Activated T-helper 17 cell treated with anti-CD3 and anti-CD28 coated beads, Interleukin-2, amount 50 U/mL, for 72 hours (primary cell): Measurements from ENCODE around the gene SKAP1. TPM values are rescaled to one million over a fixed set of nuclear protein-coding genes. Genes with fewer than 3 reads are reported as not detected.
A peak's percentile ranks its signal among the peaks of the same experiment; 100 is the strongest.
"Not testable (repeated sequence)": the region's sequence is repeated elsewhere in the genome, so short reads cannot be mapped to it uniquely, and the experiment has no call there.

ENCODE experiments used
- ATAC-seq: fragments of 150-1000 bp; cut with Tn5 transposase; replicated peaks from 2 replicates; pipeline ENCODE4 v1.10.0; 2021; ENCODE audit warnings: mild to moderate bottlenecking, moderate library complexity
- H3K27ac Mint-ChIP-seq: one replicate; pipeline ENCODE4 v1.8.0; 2022; ENCODE audit warnings: mixed read lengths
- H3K27me3 Mint-ChIP-seq: one replicate; pipeline ENCODE4 v1.8.0; 2022; ENCODE audit warnings: mixed read lengths
- H3K36me3 Mint-ChIP-seq: one replicate; pipeline ENCODE4 v1.8.0; 2022; ENCODE audit warnings: low read depth, mild to moderate bottlenecking, mixed read lengths
- H3K4me1 Mint-ChIP-seq: one replicate; pipeline ENCODE4 v1.8.0; 2022; ENCODE audit warnings: mixed read lengths
- H3K4me3 Mint-ChIP-seq: one replicate; pipeline ENCODE4 v1.8.0; 2022; ENCODE audit warnings: mild to moderate bottlenecking, mixed read lengths
- H3K9me3 Mint-ChIP-seq: one replicate; pipeline ENCODE4 v1.8.0; 2022; ENCODE audit warnings: mixed read lengths
- total RNA-seq, 2 donors: library from RNA; stranded (reverse); gene quantifications; one replicate each; pipeline ENCODE4 v1.2.3, GENCODE V29; 2022

SKAP1 gene
- total RNA-seq, 2 donors from 2014 or later: 71.4 to 103 TPM

GRCh38 chr17:48459070-48459844 is 29.2 kb upstream of the SKAP1 start:
- Mint-ChIP-seq H3K4me1 (peaks cover 35% of the 10 kb centered on the region), H3K27ac (peak overlapping the region; percentile 74), H3K27me3 (no peaks in the 10 kb centered on the region), H3K36me3 (no peaks in the 10 kb centered on the region), H3K9me3 (no peaks in the 10 kb centered on the region), H3K4me3 (peak overlapping the region; percentile 47)
- peak; percentile 86 for ATAC-seq

GRCh38 chr17:48457080-48457836 is 27.2 kb upstream of the SKAP1 start:
- Mint-ChIP-seq H3K4me3 (peak overlapping the region; percentile 73), H3K36me3 (no peaks in the 10 kb centered on the region), H3K27ac (peak overlapping the region; percentile 5), H3K9me3 (peaks cover 3% of the 10 kb centered on the region), H3K27me3 (no peaks in the 10 kb centered on the region), H3K4me1 (peaks cover 46% of the 10 kb centered on the region)
- ATAC-seq: peak; percentile 57

- Mint-ChIP-seq H3K27ac (peak overlapping the region; percentile 5), H3K9me3 (peaks cover 3% of the 10 kb centered on the region), H3K4me3 (peak overlapping the region; percentile 73), H3K36me3 (no peaks in the 10 kb centered on the region), H3K27me3 (no peaks in the 10 kb centered on the region), H3K4me1 (peaks cover 49% of the 10 kb centered on the region)
- ATAC-seq: peak; percentile 65
Observed at GRCh38 chr17:48456589-48456988, 26.6 kb upstream of the SKAP1 start.

- Mint-ChIP-seq H3K27ac (no peak overlapping the region), H3K27me3 (no peaks in the 10 kb centered on the region), H3K9me3 (peaks cover 3% of the 10 kb centered on the region), H3K4me1 (peaks cover 51% of the 10 kb centered on the region), H3K4me3 (peak overlapping the region; percentile 73), H3K36me3 (no peaks in the 10 kb centered on the region)
- no peak for ATAC-seq
Observed at GRCh38 chr17:48455791-48456190, 25.8 kb upstream of the SKAP1 start.

DNA sequence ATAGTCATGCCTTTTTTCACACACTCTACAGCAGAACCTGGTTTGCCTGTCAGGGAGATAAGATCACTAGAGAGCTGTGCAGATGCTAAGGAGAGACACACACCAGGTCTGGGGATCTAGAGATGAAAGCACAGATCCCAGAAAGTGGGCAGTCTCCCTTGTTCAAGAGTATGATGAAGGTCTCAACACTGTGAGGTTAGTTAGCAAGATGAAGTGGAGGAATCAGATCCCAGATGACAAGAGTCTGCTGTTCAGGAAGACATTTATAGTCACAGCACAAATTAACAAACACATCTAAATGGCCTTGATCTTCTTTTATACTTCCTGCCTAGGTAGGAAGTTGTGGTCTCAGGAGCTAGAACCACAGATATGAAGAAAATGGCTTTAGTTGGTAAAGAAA is 23.4 kb upstream of the SKAP1 start:
- peaks cover 48% of the 10 kb centered on the region for H3K4me1 Mint-ChIP-seq
- no peaks in the 10 kb centered on the region for H3K27me3 Mint-ChIP-seq
- peak overlapping the region; percentile 83 for H3K4me3 Mint-ChIP-seq

GRCh38 chr17:48451489-48451888 is 21.5 kb upstream of the SKAP1 start:
- Mint-ChIP-seq H3K4me1 (peaks cover 37% of the 10 kb centered on the region), H3K36me3 (no peaks in the 10 kb centered on the region), H3K27ac (peak overlapping the region; percentile 46), H3K27me3 (no peaks in the 10 kb centered on the region), H3K4me3 (peak overlapping the region; percentile 48), H3K9me3 (peaks cover 3% of the 10 kb centered on the region)
- peak; percentile 42 for ATAC-seq

More for the DNA sequence above, 23.4 kb upstream of the SKAP1 start:
- Mint-ChIP-seq H3K9me3 (peaks cover 3% of the 10 kb centered on the region), H3K27ac (peak overlapping the region; percentile 53), H3K36me3 (no peaks in the 10 kb centered on the region)
- ATAC-seq: peak; percentile 17

- not testable (repeated sequence) for H3K36me3 Mint-ChIP-seq, H3K9me3 Mint-ChIP-seq, ATAC-seq, H3K27ac Mint-ChIP-seq, H3K4me3 Mint-ChIP-seq, H3K27me3 Mint-ChIP-seq
- peaks cover 27% of the 10 kb centered on the region for H3K4me1 Mint-ChIP-seq
Observed at GRCh38 chr17:48449335-48449734, 19.3 kb upstream of the SKAP1 start.

DNA sequence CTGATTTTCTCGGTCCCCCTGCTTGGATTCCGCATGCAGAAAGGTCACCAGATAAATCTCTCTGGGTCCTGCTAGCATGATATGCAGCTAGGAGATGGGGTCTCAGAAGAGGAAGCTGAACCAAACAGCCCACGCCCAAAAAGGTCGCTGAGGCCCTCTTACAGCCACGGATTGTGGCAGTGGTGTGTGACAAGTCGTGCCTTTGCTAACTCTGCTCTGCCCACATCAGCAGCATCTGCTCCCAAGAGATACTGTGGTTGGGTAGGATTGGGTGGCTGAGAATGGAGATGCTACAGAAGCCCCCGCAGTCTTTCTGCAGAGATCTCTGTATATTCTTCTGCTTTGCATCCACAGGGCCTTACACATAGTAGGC is 15.2 kb upstream of the SKAP1 start:
- no peak overlapping the region for H3K27ac Mint-ChIP-seq
- no peaks in the 10 kb centered on the region for H3K27me3 Mint-ChIP-seq
- H3K4me1 Mint-ChIP-seq: peaks cover 38% of the 10 kb centered on the region
- H3K36me3 Mint-ChIP-seq: no peaks in the 10 kb centered on the region
- ATAC-seq: no peak
- H3K4me3 Mint-ChIP-seq: peak overlapping the region; percentile 73
- peaks cover 7% of the 10 kb centered on the region for H3K9me3 Mint-ChIP-seq

GRCh38 chr17:48444516-48445247 is 14.7 kb upstream of the SKAP1 start:
- no peaks in the 10 kb centered on the region for H3K36me3 Mint-ChIP-seq
- H3K4me1 Mint-ChIP-seq: peaks cover 43% of the 10 kb centered on the region
- ATAC-seq: no peak
- peaks cover 7% of the 10 kb centered on the region for H3K9me3 Mint-ChIP-seq
- peak overlapping the region; percentile 66 for H3K27ac Mint-ChIP-seq
- H3K27me3 Mint-ChIP-seq: no peaks in the 10 kb centered on the region
- H3K4me3 Mint-ChIP-seq: peak overlapping the region; percentile 73

- no peak for ATAC-seq
- no peak overlapping the region for H3K27ac Mint-ChIP-seq
- H3K4me1 Mint-ChIP-seq: peaks cover 53% of the 10 kb centered on the region
- no peaks in the 10 kb centered on the region for H3K36me3 Mint-ChIP-seq
- H3K9me3 Mint-ChIP-seq: peaks cover 7% of the 10 kb centered on the region
- peak overlapping the region; percentile 73 for H3K4me3 Mint-ChIP-seq
- H3K27me3 Mint-ChIP-seq: no peaks in the 10 kb centered on the region
Observed at GRCh38 chr17:48443712-48444111, 13.7 kb upstream of the SKAP1 start.

DNA sequence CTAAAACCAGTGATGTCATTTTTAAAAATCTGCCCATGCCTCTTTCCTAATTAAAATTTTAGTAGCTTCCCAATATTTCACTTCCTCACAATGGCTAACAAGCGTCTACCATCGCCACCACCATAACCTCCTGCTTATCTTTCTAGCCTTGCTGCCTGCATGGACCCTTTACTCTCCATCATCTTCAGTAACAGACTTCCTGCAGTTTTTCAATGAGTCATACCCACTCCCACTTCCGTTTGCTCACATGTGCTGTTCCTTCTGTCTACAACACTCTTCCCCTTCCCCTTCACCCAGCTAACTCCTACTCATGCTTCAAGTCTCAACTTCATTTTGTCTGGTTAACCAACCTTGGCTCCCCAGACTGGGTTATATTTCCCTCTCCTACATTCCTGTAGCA is 12.8 kb upstream of the SKAP1 start:
- peaks cover 62% of the 10 kb centered on the region for H3K4me1 Mint-ChIP-seq

GRCh38 chr17:48441862-48442261 is 11.8 kb upstream of the SKAP1 start:
- Mint-ChIP-seq H3K36me3 (no peaks in the 10 kb centered on the region), H3K4me3 (peak overlapping the region; percentile 72), H3K4me1 (peaks cover 67% of the 10 kb centered on the region), H3K27me3 (no peaks in the 10 kb centered on the region), H3K27ac (peak overlapping the region; percentile 86), H3K9me3 (peaks cover 7% of the 10 kb centered on the region)
- ATAC-seq: no peak

More for the DNA sequence above, 12.8 kb upstream of the SKAP1 start:
- H3K4me3 Mint-ChIP-seq: peak overlapping the region; percentile 72
- no peaks in the 10 kb centered on the region for H3K27me3 Mint-ChIP-seq
- peaks cover 7% of the 10 kb centered on the region for H3K9me3 Mint-ChIP-seq
- no peak for ATAC-seq
- peak overlapping the region; percentile 86 for H3K27ac Mint-ChIP-seq
- no peaks in the 10 kb centered on the region for H3K36me3 Mint-ChIP-seq

- Mint-ChIP-seq H3K9me3 (peaks cover 13% of the 10 kb centered on the region), H3K36me3 (no peaks in the 10 kb centered on the region), H3K4me3 (peak overlapping the region; percentile 72)
Observed at GRCh38 chr17:48441231-48441711, 11.3 kb upstream of the SKAP1 start.

DNA sequence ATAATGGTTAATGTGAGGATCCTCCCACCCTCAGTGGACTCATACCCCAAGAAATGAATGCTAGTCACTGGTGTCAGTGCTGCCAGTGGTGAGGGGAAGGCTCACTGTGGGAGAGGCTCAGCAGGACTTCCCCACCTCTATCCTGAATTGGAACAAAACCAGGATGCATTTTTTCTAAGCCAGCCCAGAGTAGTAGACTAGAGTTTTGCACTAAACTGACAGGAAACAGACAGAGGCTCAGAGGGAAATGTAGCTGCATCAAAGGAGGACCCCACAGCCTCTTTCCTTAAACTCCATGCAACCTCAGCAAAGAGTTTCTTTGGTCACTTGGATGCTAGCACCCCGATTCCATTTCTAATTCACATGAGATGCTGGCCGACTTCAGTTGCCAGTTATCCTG is 10.7 kb upstream of the SKAP1 start:
- Mint-ChIP-seq H3K4me1 (peaks cover 76% of the 10 kb centered on the region), H3K27ac (peak overlapping the region; percentile 86), H3K4me3 (peak overlapping the region; percentile 72), H3K27me3 (no peaks in the 10 kb centered on the region), H3K36me3 (no peaks in the 10 kb centered on the region), H3K9me3 (peaks cover 15% of the 10 kb centered on the region)
- ATAC-seq: no peak

More at GRCh38 chr17:48441231-48441711, 11.3 kb upstream of the SKAP1 start:
- Mint-ChIP-seq H3K4me1 (peaks cover 73% of the 10 kb centered on the region), H3K27ac (peak overlapping the region; percentile 86), H3K27me3 (no peaks in the 10 kb centered on the region)
- peak; percentile 72 for ATAC-seq
